Measurements from ENCODE around the gene B4GALNT1. TPM values are rescaled to one million over a fixed set of nuclear protein-coding genes. Genes with fewer than 3 reads are reported as not detected.

B4GALNT1 gene
- total RNA-seq, 1 donor from 2014 or later = 83.9 TPM

- Mint-ChIP-seq H3K4me1 (ENCODE audit: low read depth, unreplicated experiment) (peaks cover 44% of the 10 kb centered on the region), H3K36me3 (ENCODE audit: unreplicated experiment) (peaks cover 10% of the 10 kb centered on the region), H3K4me3 (ENCODE audit: unreplicated experiment) (peak overlapping the region; percentile 84), H3K27ac (ENCODE audit: unreplicated experiment) (peak overlapping the region; percentile 98), H3K9me3 (ENCODE audit: unreplicated experiment) (peaks cover 24% of the 10 kb centered on the region), H3K27me3 (ENCODE audit: unreplicated experiment) (peaks cover 17% of the 10 kb centered on the region)
- DNase-seq = no peak
- no peak for TF ChIP-seq CTCF (IDR thresholded peaks at IDR 0.05; ENCODE audit: partially characterized antibody, unreplicated experiment)
Observed at GRCh38 chr12:57605811-57606311, 27.1 kb downstream of the B4GALNT1 start.

DNA sequence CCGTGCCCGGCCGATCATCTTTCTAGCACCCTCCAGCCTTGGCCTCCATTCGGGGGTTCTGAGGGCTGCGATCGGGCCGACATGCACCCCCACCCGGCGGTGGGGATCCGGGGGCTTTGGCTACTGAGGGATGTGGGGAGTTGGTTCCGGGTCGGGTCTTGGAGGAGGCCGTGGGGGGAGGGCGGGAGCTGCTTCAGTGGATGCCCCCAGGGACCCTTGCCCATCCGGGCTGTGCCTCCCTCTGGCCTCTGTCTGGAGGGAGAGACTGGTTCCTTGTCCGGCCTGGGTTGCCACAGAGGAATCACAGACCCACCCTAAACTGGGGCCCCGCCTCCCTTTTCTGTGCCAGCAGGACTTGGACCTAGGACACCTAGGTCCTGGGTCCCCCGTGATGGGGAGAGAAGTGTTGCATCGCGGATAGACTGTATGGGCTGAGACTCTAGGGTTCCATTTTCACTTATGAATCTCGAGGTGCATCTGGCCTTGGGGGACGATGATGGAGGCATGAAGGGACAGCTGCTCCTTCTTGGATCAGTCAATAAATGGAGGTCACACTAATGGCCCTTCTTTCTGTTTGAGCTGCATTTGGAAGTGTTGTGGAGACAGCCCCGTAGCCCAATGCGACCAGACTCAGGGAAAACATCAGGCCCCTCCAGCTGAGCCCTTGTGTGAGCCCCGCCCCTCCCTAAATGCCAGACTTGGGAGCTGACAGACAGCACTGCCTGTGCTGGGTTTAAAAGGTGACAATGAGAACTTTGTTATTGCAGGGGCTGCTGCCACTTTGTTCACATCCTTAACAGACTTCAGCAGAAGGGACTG lies 27.8 kb downstream of the B4GALNT1 start:
- peaks cover 24% of the 10 kb centered on the region for H3K9me3 Mint-ChIP-seq (ENCODE audit: unreplicated experiment)
- H3K27me3 Mint-ChIP-seq (ENCODE audit: unreplicated experiment) = peaks cover 16% of the 10 kb centered on the region
- H3K4me3 Mint-ChIP-seq (ENCODE audit: unreplicated experiment) = peak overlapping the region; percentile 84
- peak overlapping the region; percentile 98 for H3K27ac Mint-ChIP-seq (ENCODE audit: unreplicated experiment)
- peak; percentile 74 for DNase-seq
- H3K4me1 Mint-ChIP-seq (ENCODE audit: low read depth, unreplicated experiment) = peaks cover 42% of the 10 kb centered on the region
- no peak for TF ChIP-seq CTCF (IDR thresholded peaks at IDR 0.05; ENCODE audit: partially characterized antibody, unreplicated experiment)
- H3K36me3 Mint-ChIP-seq (ENCODE audit: unreplicated experiment) = peaks cover 10% of the 10 kb centered on the region

DNA sequence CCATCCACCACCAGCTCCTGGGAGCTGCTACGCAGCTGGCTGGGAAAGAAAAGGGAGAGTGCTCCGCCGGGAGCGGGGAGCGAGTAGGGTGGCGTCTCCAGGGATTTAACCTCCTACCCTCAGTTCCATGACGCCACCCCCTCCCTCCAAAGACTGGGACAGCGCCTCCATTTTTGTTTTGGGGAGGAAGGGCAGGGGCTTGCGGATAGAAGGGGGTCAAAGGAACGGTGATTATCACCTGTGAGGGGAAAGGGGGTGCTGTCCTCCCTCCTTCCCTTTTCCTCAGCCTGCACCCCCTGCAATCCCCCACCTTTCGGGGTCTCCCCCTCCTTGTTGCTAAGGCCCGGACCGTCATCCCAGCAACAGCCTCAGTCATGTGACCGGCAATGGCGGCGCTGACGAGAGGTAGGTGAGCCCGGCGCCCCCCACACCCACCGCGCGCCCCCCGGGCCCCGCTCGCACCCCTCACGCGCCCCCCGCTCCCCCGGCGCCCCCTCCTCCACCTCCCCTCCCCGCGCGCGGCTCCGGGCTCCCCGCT lies 28.5 kb downstream of the B4GALNT1 start, which contains the start of gene DTX3:
Gene DTX3 (plus strand): TSS at position 371 of the 538 bp plus-strand sequence. CDS start 1,694 bp downstream, outside the sequence.
- peak within 1 kb of the TSS; percentile 90 for H3K4me3 Mint-ChIP-seq (ENCODE audit: unreplicated experiment)
- no peak for TF ChIP-seq CTCF (IDR thresholded peaks at IDR 0.05; ENCODE audit: partially characterized antibody, unreplicated experiment)

GRCh38 chr12:57603815-57604453 lies 29.1 kb downstream of the B4GALNT1 start:
- no peak for TF ChIP-seq CTCF (IDR thresholded peaks at IDR 0.05; ENCODE audit: partially characterized antibody, unreplicated experiment)
- peak overlapping the region; percentile 90 for H3K4me3 Mint-ChIP-seq (ENCODE audit: unreplicated experiment)
- peaks cover 15% of the 10 kb centered on the region for H3K27me3 Mint-ChIP-seq (ENCODE audit: unreplicated experiment)
- DNase-seq = no peak
- H3K9me3 Mint-ChIP-seq (ENCODE audit: unreplicated experiment) = peaks cover 26% of the 10 kb centered on the region
- H3K36me3 Mint-ChIP-seq (ENCODE audit: unreplicated experiment) = peaks cover 13% of the 10 kb centered on the region
- H3K27ac Mint-ChIP-seq (ENCODE audit: unreplicated experiment) = peak overlapping the region; percentile 93
- H3K4me1 Mint-ChIP-seq (ENCODE audit: low read depth, unreplicated experiment) = peaks cover 36% of the 10 kb centered on the region

More for the DNA sequence above, 28.5 kb downstream of the B4GALNT1 start, which contains the start of gene DTX3:
- Mint-ChIP-seq H3K36me3 (ENCODE audit: unreplicated experiment) (peaks cover 13% of the 10 kb centered on the region), H3K9me3 (ENCODE audit: unreplicated experiment) (peaks cover 26% of the 10 kb centered on the region), H3K27me3 (ENCODE audit: unreplicated experiment) (peaks cover 15% of the 10 kb centered on the region), H3K4me1 (ENCODE audit: low read depth, unreplicated experiment) (peaks cover 41% of the 10 kb centered on the region), H3K27ac (ENCODE audit: unreplicated experiment) (peak within 1 kb of the TSS; percentile 98)
- DNase-seq = peak; percentile 61

Measured in glutamatergic neuron (in vitro differentiated cells).